ENCODE data around the gene APOL5.
"Not testable (repeated sequence)": the region's sequence is repeated elsewhere in the genome, so short reads cannot be mapped to it uniquely, and the experiment has no call there.

APOL5 gene

DNA sequence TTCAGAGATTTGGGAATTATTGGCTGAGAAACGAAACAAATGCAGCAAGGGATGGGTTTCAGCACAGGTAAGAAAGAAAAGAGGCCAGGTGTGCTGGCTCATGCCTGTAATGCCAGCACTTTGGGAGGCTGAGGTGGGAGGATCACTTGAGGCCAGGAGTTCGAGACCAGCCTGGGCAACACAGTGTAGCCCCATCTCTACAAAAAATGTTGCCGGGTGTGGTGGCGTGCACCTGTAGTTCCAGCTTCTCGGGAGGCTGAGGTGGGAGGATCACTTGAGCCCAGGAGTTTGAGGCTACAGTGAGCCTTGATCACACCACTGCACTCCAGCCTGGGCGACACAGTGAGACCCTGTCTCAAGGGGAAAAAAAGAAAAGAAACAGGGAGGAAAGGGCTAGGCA, 20.2 kb downstream of the APOL5 start:
- DNase-seq; H3K36me3 Mint-ChIP-seq (ENCODE audit: insufficient read depth); H3K4me3 Mint-ChIP-seq; H3K4me1 Mint-ChIP-seq (ENCODE audit: low read depth in 2 of 2); H3K27ac Mint-ChIP-seq; ATAC-seq (replicated peaks); H3K9me3 Mint-ChIP-seq: not testable (repeated sequence)
- peaks cover 33 to 36% of the 10 kb centered on the region in 2 donors for H3K27me3 Mint-ChIP-seq

- Mint-ChIP-seq H3K27me3 (peaks cover 41 to 44% of the 10 kb centered on the region in 2 donors), H3K4me1 (ENCODE audit: low read depth in 2 of 2) (no peaks in the 10 kb centered on the region), H3K4me3 (no peak overlapping the region), H3K36me3 (ENCODE audit: insufficient read depth) (no peaks in the 10 kb centered on the region), H3K9me3 (no peaks in the 10 kb centered on the region), H3K27ac (no peak overlapping the region)
- ATAC-seq (replicated peaks), result no peak
- no peak for DNase-seq
These were observed 21.6 kb downstream of the APOL5 start for GRCh38 chr22:35739076-35739930.

DNA sequence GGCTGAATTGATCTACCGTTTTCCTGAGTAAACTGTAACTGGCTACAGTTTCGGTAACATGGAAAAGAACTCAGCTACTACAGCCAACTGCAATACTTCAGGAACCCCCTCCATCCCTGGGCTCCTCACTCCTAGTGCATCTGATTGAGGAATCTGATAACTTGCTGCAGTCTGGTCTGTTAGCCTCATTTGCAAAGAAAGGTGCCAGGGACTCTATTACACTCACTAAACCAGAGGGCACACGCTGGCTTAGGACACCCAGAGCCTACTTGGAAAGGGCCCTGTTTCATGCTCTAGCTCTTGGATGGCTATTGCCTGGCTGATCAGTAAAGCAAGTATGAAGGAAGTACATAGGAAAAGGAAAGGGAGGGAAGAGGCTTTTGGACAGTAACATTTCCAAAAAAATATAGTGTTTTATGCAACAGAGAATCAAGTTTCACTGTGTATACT, 22.3 kb downstream of the APOL5 start:
- Mint-ChIP-seq H3K27ac (no peak overlapping the region), H3K36me3 (ENCODE audit: insufficient read depth) (no peaks in the 10 kb centered on the region), H3K4me1 (ENCODE audit: low read depth in 2 of 2) (no peaks in the 10 kb centered on the region), H3K9me3 (no peaks in the 10 kb centered on the region), H3K27me3 (peaks cover 41 to 44% of the 10 kb centered on the region in 2 donors), H3K4me3 (no peak overlapping the region)
- no peak for ATAC-seq (replicated peaks)
- DNase-seq, result no peak

GRCh38 chr22:35740616-35741015, 22.9 kb downstream of the APOL5 start:
- no peaks in the 10 kb centered on the region for H3K36me3 Mint-ChIP-seq (ENCODE audit: insufficient read depth)
- peaks cover 37 to 44% of the 10 kb centered on the region in 2 donors for H3K27me3 Mint-ChIP-seq
- H3K27ac Mint-ChIP-seq, result no peak overlapping the region
- no peak for DNase-seq
- H3K9me3 Mint-ChIP-seq, result no peaks in the 10 kb centered on the region
- no peak for ATAC-seq (replicated peaks)
- H3K4me3 Mint-ChIP-seq, result no peak overlapping the region
- no peaks in the 10 kb centered on the region for H3K4me1 Mint-ChIP-seq (ENCODE audit: low read depth in 2 of 2)

DNA sequence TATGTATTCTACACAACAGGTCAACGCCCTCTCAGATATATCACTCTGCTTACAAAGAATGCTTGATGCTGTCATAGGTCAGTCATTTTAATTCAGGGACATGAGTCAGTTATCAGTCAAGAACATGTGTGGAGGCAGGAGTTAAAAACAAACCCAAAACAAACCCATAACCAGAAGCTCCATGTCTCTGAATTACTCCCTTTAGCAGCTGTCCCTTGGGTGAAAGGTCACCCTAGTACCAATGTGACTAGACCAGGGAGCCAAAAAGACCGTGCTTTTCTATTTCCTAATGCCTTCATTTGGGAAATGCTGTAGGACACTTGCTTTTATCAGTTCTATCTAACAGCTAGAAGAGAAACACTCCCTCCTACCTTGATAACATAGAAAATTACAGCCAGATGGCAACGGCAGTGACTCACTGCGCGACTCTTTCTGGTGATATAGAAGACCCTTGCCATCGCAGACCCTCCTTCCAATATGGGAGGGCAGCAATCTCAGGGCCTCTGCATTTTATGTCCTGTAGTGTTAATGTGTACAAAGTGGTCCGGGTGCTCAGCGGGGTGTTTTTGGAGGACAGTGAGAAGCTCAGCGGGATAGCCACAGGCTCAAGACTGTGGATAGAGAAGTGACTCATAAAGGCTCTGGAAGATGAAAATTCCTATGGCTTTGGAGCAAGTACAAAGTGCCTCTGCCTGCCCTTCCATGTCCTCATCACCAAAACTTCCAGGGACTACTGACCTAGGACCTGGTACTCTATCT, 24.8 kb downstream of the APOL5 start:
- no peak for ATAC-seq (replicated peaks)

GRCh38 chr22:35743326-35743860, 25.7 kb downstream of the APOL5 start:
- Mint-ChIP-seq H3K4me3 (no peak overlapping the region), H3K4me1 (ENCODE audit: low read depth in 2 of 2) (no peaks in the 10 kb centered on the region), H3K27ac (no peak overlapping the region), H3K27me3 (peaks cover 18 to 23% of the 10 kb centered on the region in 2 donors), H3K36me3 (ENCODE audit: insufficient read depth) (no peaks in the 10 kb centered on the region), H3K9me3 (no peaks in the 10 kb centered on the region)
- DNase-seq, result no peak
- ATAC-seq (replicated peaks), result no peak

More for the DNA sequence above, 24.8 kb downstream of the APOL5 start:
- H3K36me3 Mint-ChIP-seq (ENCODE audit: insufficient read depth), result no peaks in the 10 kb centered on the region
- no peak for DNase-seq
- no peak overlapping the region for H3K27ac Mint-ChIP-seq
- no peaks in the 10 kb centered on the region for H3K4me1 Mint-ChIP-seq (ENCODE audit: low read depth in 2 of 2)
- H3K27me3 Mint-ChIP-seq, result peaks cover 26 to 31% of the 10 kb centered on the region in 2 donors
- no peaks in the 10 kb centered on the region for H3K9me3 Mint-ChIP-seq
- no peak overlapping the region for H3K4me3 Mint-ChIP-seq

DNA sequence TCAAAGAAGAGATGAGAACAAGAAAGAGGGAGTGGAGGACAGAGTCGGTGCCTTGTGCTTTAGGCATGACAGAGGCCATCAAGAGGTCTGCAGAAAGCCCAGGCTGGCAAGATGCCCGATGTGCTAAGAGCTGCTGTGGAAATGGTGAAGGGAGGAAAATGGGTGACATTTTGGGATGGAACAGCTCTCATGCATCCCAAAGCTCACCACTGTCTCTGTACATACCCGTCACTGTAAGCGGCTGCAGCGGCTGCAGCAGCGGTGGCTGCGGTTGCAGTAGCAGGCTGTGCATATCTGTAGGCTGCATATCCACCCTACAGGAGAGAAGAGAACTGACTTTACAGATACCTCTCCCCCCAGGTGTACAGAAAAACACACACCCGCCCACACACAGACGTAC, 28.6 kb downstream of the APOL5 start:
- H3K27me3 Mint-ChIP-seq, result peaks cover 11 to 16% of the 10 kb centered on the region in 2 donors
- H3K9me3 Mint-ChIP-seq, result no peaks in the 10 kb centered on the region
- no peaks in the 10 kb centered on the region for H3K36me3 Mint-ChIP-seq (ENCODE audit: insufficient read depth)
- H3K4me3 Mint-ChIP-seq, result no peak overlapping the region
- no peaks in the 10 kb centered on the region for H3K4me1 Mint-ChIP-seq (ENCODE audit: low read depth in 2 of 2)
- no peak for DNase-seq
- ATAC-seq (replicated peaks), result no peak
- no peak overlapping the region for H3K27ac Mint-ChIP-seq

DNA sequence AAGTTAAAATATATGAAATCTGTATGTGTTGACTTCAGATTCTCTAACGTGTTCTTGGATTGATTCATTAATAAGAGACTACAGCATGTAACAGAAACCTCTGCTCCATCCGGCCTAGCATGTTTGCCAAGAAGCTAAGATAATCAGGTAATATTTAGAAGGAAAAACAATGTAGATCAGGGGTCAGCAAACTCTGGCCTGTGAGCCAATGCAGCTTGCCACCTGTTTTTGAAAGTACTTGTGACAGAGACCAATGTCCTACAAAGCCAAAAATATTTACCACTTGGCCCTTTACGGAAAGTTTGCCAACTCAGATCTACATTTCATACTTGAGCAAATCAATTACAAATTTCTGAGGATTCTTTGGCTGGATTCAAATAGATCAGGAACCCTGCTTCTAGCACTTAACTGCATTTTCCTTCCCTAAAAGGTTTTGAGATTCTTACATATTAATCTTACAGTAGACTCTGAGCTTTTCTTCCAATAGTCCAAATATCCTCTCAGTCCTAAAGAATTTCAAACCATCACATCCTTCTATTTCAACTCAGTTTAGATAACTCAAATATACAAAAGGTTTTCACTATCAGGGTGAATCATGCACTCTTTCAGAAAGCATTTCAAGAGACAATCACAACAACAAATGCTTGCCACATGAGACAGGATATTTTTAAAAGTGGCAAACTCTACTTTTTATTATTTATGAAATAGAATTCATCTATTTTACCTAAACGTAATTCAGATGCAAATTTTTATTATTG, 29.5 kb downstream of the APOL5 start:
- H3K27ac Mint-ChIP-seq, result no peak overlapping the region

DNA sequence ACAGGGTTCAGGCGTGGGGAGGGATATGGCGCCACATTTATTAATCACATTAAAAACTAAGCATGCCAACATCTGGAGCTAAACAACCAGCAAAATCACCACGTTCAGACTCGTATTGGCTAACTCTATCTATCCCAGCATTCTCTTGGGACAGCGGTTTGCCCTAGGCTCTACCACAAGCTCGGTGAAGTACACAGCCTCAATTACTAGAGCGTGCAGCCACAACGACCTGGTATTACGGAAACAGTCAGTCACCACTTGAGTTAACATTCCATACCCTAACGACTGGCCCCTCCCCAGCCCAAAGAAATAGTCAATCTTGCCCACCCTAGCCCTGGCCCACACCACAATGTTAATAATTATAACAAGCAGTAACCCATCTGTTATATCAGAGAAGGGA, 32.1 kb downstream of the APOL5 start:
- Mint-ChIP-seq H3K4me3 (no peak overlapping the region), H3K27me3 (no peaks in the 10 kb centered on the region), H3K27ac (no peak overlapping the region), H3K9me3 (no peaks in the 10 kb centered on the region), H3K36me3 (ENCODE audit: insufficient read depth) (no peaks in the 10 kb centered on the region), H3K4me1 (ENCODE audit: low read depth in 2 of 2) (no peaks in the 10 kb centered on the region)
- ATAC-seq (replicated peaks) (no peak), DNase-seq (no peak)

More for the DNA sequence above, 29.5 kb downstream of the APOL5 start:
- H3K27me3 Mint-ChIP-seq, result peaks cover 11 to 16% of the 10 kb centered on the region in 2 donors
- no peak overlapping the region for H3K4me3 Mint-ChIP-seq
- DNase-seq (no peak), ATAC-seq (replicated peaks) (no peak)
- H3K4me1 Mint-ChIP-seq (ENCODE audit: low read depth in 2 of 2), result no peaks in the 10 kb centered on the region
- no peaks in the 10 kb centered on the region for H3K36me3 Mint-ChIP-seq (ENCODE audit: insufficient read depth)
- no peaks in the 10 kb centered on the region for H3K9me3 Mint-ChIP-seq

GRCh38 chr22:35752006-35752862, 34.6 kb downstream of the APOL5 start:
- ATAC-seq (replicated peaks), result no peak
- H3K4me3 Mint-ChIP-seq, result no peak overlapping the region
- H3K4me1 Mint-ChIP-seq (ENCODE audit: low read depth in 2 of 2), result no peaks in the 10 kb centered on the region
- no peaks in the 10 kb centered on the region for H3K9me3 Mint-ChIP-seq
- no peak overlapping the region for H3K27ac Mint-ChIP-seq
- H3K27me3 Mint-ChIP-seq, result peaks cover 0 to 12% of the 10 kb centered on the region in 2 donors
- no peak for DNase-seq
- no peaks in the 10 kb centered on the region for H3K36me3 Mint-ChIP-seq (ENCODE audit: insufficient read depth)

- DNase-seq, result no peak
- no peak overlapping the region for H3K27ac Mint-ChIP-seq
- ATAC-seq (replicated peaks), result no peak
- H3K36me3 Mint-ChIP-seq (ENCODE audit: insufficient read depth), result no peaks in the 10 kb centered on the region
- peaks cover 0 to 12% of the 10 kb centered on the region in 2 donors for H3K27me3 Mint-ChIP-seq
- H3K9me3 Mint-ChIP-seq, result no peaks in the 10 kb centered on the region
- no peak overlapping the region for H3K4me3 Mint-ChIP-seq
- no peaks in the 10 kb centered on the region for H3K4me1 Mint-ChIP-seq (ENCODE audit: low read depth in 2 of 2)
These were observed 35.2 kb downstream of the APOL5 start for GRCh38 chr22:35752863-35753189.

DNA sequence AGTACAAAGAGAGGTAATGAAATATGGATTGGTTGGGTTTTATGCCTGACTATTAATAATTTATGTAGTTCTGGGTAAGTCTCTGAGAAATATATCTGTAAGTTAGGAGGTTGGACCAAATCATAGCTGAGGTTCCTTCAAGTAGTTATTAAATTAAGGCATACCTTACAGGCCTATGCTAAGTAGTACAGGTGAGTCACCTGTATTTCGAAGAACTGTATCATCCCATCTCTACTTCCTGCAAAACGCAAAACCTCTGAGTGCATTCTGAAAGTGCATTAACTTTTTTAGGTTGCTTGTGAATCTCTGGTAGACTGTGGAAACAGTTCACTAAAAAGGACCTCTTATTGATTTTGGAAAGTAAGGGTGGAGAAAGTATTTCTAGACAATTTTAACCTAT, 37.1 kb downstream of the APOL5 start:
- Mint-ChIP-seq H3K36me3 (ENCODE audit: insufficient read depth) (no peaks in the 10 kb centered on the region), H3K4me3 (no peak overlapping the region), H3K4me1 (ENCODE audit: low read depth in 2 of 2) (no peaks in the 10 kb centered on the region), H3K27me3 (peaks cover 0 to 19% of the 10 kb centered on the region in 2 donors), H3K9me3 (no peaks in the 10 kb centered on the region), H3K27ac (no peak overlapping the region)
- DNase-seq (no peak), ATAC-seq (replicated peaks) (no peak)
